K562 (cell line): ENCODE results near the gene NDUFS6. TPM values are rescaled to one million over a fixed set of nuclear protein-coding genes. Genes with fewer than 3 reads are reported as not detected.

Experiments
- BRD4 ChIP-seq: fragments of 200-600 bp; sonication (generic); IDR thresholded peaks from 2 replicates; pipeline ENCODE4 v1.6.1; 2017; ENCODE audit warnings: inconsistent platforms
- CEBPG ChIP-seq, 3 experiments: fragments of 200-800 bp in 1 of 3; sonication (Bioruptor generic) in 1 of 3; sonication (generic) in 1 of 3; formaldehyde crosslinking in 1 of 3; IDR thresholded peaks in 2 of 3; conservative IDR thresholded peaks in 1 of 3; 2 replicates each; pipeline versions ENCODE4 v1.6.1 to v1.8.0; 2016 to 2022; ENCODE audit warnings: missing compliant biosample characterization in 2 of 3, missing genetic modification characterization in 2 of 3, mild to moderate bottlenecking in 1 of 3, missing genetic modification reagents in 1 of 3
- CSDE1 ChIP-seq, 2 experiments: fragments of 450-650 bp; IDR thresholded peaks; 2 replicates each; pipeline ENCODE4 v1.6.1; 2016; ENCODE audit warnings: mild to moderate bottlenecking in 1 of 2
- ELF2 ChIP-seq: fragments of 250-450 bp; sonication (Bioruptor Pico); IDR thresholded peaks from 2 replicates; pipeline ENCODE4 v1.5.0; 2021; ENCODE audit warnings: mild to moderate bottlenecking
- HMG20B ChIP-seq: fragments of 250-450 bp; sonication (Bioruptor Pico); IDR thresholded peaks from 2 replicates; pipeline ENCODE4 v1.5.0; 2021; ENCODE audit warnings: mild to moderate bottlenecking
- HOXB6 ChIP-seq: fragments of 250-450 bp; sonication (Bioruptor Pico); IDR thresholded peaks from 2 replicates; pipeline ENCODE4 v1.5.1; 2022; ENCODE audit warnings: mild to moderate bottlenecking, borderline replicate concordance
- NFIC ChIP-seq: fragments of 450-650 bp; IDR thresholded peaks from 2 replicates; pipeline ENCODE4 v1.6.1; 2017; ENCODE audit warnings: mild to moderate bottlenecking, inconsistent platforms
- NR1H2 ChIP-seq: sonication (generic); formaldehyde crosslinking; IDR thresholded peaks from 2 replicates; pipeline ENCODE4 v1.4.0; 2020; ENCODE audit warnings: mild to moderate bottlenecking, missing genetic modification reagents
- PHF8 ChIP-seq: fragments of 200-600 bp; sonication (generic); IDR thresholded peaks from 2 replicates; pipeline ENCODE4 v1.6.1; 2012; ENCODE audit warnings: mixed run types, mild to moderate bottlenecking, inconsistent platforms, low read length, moderate library complexity, borderline replicate concordance
- POLR2G ChIP-seq: fragments of 200-400 bp; formaldehyde crosslinking; IDR thresholded peaks from 2 replicates; pipeline ENCODE4 v1.6.1; 2017; ENCODE audit warnings: low read depth, mild to moderate bottlenecking, antibody characterized with exemption, low read length, moderate library complexity
- PTBP1 ChIP-seq: fragments of 200-400 bp; formaldehyde crosslinking; IDR thresholded peaks from 2 replicates; pipeline ENCODE4 v1.6.1; 2017; ENCODE audit warnings: low read depth, low read length
- RNF2 ChIP-seq: sonication (generic); IDR thresholded peaks from 2 replicates; pipeline ENCODE4 v1.6.1; 2016
- SP1 ChIP-seq: sonication (generic); formaldehyde crosslinking; IDR thresholded peaks from 2 replicates; pipeline ENCODE4 v1.8.1; 2022; ENCODE audit warnings: mild to moderate bottlenecking, missing genetic modification reagents
- ZNF3 ChIP-seq: fragments of 250-450 bp; sonication (Bioruptor Pico); IDR thresholded peaks from 2 replicates; pipeline ENCODE4 v1.5.0; 2021; ENCODE audit warnings: mild to moderate bottlenecking, moderate library complexity
- ZNF507 ChIP-seq: conservative IDR thresholded peaks from 2 replicates; pipeline ENCODE4 v1.6.1; 2017; ENCODE audit warnings: missing genetic modification characterization, missing compliant biosample characterization
- ZNF584 ChIP-seq: fragments of 200-800 bp; sonication (Bioruptor generic); IDR thresholded peaks from 2 replicates; pipeline ENCODE4 v1.6.1; 2016; ENCODE audit warnings: low read depth, mild to moderate bottlenecking, missing genetic modification characterization, missing compliant biosample characterization
- ZNF830 ChIP-seq: fragments of 250-450 bp; sonication (Bioruptor Pico); IDR thresholded peaks from 2 replicates; pipeline ENCODE4 v1.5.0; 2021; ENCODE audit warnings: mild to moderate bottlenecking
- polyA plus RNA-seq, 8 experiments: library from polyadenylated mRNA; depleted of rRNA in 4 of 8; stranded (reverse) in 5 of 8; unstranded in 3 of 8; fragments of >200 nt; fragmentation: Nextera tagmentation in 2 of 8; fragmentation: Illumina TruSeq in 1 of 8; extraction: Ambion mirVana in 2 of 8; extraction: Trizol in 1 of 8; gene quantifications; 2 replicates each; pipeline versions ENCODE4 v1.2.1 to v1.2.3, GENCODE V29; 2011 to 2014; ENCODE audit warnings: inconsistent platforms in 1 of 8, missing spikeins in 1 of 8
- total RNA-seq, 7 experiments: library from RNA; depleted of rRNA in 6 of 7; stranded (reverse); fragments of >200 nt in 6 of 7; fragmentation: Illumina TruSeq in 2 of 7; extraction: Trizol in 2 of 7; gene quantifications; 2 replicates each; pipeline versions ENCODE4 v1.2.1 to v1.2.3, GENCODE V29; 2011 to 2021; ENCODE audit warnings: low replicate concordance in 1 of 7
- TF ChIP-seq, protein P1 (sequence below): fragments of 450-650 bp; IDR thresholded peaks from 2 replicates; pipeline ENCODE4 v1.6.1; 2018; ENCODE audit not compliant: partially characterized antibody
- TF ChIP-seq, protein P2 (sequence below): fragments of 450-650 bp; IDR thresholded peaks from 2 replicates; pipeline ENCODE4 v1.6.1; 2014; ENCODE audit warnings: low read depth, mild to moderate bottlenecking, moderate library complexity, borderline replicate concordance
- TF ChIP-seq, protein P3 (sequence below), 2 experiments: IDR thresholded peaks in 1 of 2; conservative IDR thresholded peaks in 1 of 2; 2 replicates each; pipeline ENCODE4 v1.6.1; 2016; ENCODE audit warnings: low read depth in 2 of 2, mild to moderate bottlenecking in 1 of 2, missing compliant biosample characterization in 1 of 2, missing genetic modification characterization in 1 of 2, moderate library complexity in 1 of 2

The NDUFS6 gene
- total and polyA plus RNA-seq, 9 of the 15 experiments (the other 6 are each of a cell fraction or from before 2014, with no cell fraction given) = 36.1 to 291 (median 77.0) TPM

DNA sequence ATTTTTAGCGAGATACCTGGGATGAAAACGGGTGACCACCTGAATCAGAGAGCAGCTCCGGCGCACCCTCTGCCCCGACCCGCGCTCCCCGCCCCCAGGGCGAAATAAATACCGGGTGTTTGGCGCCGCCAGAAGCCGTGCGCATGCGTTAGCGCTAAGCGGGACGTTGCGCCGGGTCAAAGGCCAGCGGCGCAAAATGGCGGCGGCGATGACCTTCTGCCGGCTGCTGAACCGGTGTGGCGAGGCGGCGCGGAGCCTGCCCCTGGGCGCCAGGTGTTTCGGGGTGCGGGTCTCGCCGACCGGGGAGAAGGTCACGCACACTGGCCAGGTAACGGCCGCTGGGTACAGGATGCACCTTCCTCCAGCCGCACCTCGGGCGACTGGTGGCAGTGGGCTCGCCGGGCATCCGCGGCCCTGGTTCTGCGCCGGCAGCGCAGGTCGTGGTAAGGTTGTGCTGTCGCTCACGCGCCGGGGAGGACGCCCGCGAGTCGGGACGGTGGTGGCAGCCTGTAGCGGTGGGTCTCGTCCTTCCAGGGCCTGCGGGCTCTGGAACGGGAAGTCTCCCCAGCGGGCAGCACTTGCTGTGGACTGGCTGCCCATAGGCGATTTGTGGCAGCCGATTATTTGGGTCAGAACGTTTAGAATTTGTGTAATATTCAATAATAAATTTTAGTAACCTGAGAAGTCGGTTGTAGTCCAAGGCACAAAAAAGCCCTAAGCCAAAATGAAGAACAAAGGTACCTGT, at the start of gene NDUFS6 (continued):
- TF ChIP-seq ZNF507 (tag) = no peak
- TF ChIP-seq PHF8 = peak; percentile 99
- 0 out of 2 replicates have a peak, but pooled peaks have one; percentile 42 for TF ChIP-seq SP1 (CRISPR knock-in tag)
- TF ChIP-seq, protein P1, sequence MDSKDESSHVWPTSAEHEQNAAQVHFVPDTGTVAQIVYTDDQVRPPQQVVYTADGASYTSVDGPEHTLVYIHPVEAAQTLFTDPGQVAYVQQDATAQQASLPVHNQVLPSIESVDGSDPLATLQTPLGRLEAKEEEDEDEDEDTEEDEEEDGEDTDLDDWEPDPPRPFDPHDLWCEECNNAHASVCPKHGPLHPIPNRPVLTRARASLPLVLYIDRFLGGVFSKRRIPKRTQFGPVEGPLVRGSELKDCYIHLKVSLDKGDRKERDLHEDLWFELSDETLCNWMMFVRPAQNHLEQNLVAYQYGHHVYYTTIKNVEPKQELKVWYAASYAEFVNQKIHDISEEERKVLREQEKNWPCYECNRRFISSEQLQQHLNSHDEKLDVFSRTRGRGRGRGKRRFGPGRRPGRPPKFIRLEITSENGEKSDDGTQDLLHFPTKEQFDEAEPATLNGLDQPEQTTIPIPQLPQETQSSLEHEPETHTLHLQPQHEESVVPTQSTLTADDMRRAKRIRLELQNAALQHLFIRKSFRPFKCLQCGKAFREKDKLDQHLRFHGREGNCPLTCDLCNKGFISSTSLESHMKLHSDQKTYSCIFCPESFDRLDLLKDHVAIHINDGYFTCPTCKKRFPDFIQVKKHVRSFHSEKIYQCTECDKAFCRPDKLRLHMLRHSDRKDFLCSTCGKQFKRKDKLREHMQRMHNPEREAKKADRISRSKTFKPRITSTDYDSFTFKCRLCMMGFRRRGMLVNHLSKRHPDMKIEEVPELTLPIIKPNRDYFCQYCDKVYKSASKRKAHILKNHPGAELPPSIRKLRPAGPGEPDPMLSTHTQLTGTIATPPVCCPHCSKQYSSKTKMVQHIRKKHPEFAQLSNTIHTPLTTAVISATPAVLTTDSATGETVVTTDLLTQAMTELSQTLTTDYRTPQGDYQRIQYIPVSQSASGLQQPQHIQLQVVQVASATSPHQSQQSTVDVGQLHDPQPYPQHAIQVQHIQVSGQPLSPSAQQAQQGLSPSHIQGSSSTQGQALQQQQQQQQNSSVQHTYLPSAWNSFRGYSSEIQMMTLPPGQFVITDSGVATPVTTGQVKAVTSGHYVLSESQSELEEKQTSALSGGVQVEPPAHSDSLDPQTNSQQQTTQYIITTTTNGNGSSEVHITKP = no peak
- TF ChIP-seq, protein P2, sequence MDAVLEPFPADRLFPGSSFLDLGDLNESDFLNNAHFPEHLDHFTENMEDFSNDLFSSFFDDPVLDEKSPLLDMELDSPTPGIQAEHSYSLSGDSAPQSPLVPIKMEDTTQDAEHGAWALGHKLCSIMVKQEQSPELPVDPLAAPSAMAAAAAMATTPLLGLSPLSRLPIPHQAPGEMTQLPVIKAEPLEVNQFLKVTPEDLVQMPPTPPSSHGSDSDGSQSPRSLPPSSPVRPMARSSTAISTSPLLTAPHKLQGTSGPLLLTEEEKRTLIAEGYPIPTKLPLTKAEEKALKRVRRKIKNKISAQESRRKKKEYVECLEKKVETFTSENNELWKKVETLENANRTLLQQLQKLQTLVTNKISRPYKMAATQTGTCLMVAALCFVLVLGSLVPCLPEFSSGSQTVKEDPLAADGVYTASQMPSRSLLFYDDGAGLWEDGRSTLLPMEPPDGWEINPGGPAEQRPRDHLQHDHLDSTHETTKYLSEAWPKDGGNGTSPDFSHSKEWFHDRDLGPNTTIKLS = peak; percentile 29; the same call in 1 of the 2 replicates
- TF ChIP-seq POLR2G = peak; percentile 96
- TF ChIP-seq ELF2 = 0 out of 2 replicates have a peak, but pooled peaks have one; percentile 42
- no peak for TF ChIP-seq HOXB6
- TF ChIP-seq CEBPG (CRISPR knock-in tag; IDR thresholded peaks at IDR 0.05) = no peak
- no peak for TF ChIP-seq CEBPG (tag; conservative IDR thresholded peaks at IDR 0.05 in 1 of 2, IDR thresholded peaks at IDR 0.05 in 1 of 2)
- no peak for TF ChIP-seq HMG20B
- no peak for TF ChIP-seq ZNF3
- TF ChIP-seq NFIC = peak; percentile 39; the same call in 1 of the 2 replicates
- TF ChIP-seq PTBP1 = no peak
- peak; percentile 94; the same call in 1 of the 2 replicates for TF ChIP-seq BRD4
- TF ChIP-seq, protein P3, sequence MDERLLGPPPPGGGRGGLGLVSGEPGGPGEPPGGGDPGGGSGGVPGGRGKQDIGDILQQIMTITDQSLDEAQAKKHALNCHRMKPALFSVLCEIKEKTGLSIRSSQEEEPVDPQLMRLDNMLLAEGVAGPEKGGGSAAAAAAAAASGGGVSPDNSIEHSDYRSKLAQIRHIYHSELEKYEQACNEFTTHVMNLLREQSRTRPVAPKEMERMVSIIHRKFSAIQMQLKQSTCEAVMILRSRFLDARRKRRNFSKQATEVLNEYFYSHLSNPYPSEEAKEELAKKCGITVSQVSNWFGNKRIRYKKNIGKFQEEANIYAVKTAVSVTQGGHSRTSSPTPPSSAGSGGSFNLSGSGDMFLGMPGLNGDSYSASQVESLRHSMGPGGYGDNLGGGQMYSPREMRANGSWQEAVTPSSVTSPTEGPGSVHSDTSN (CRISPR knock-in tag; IDR thresholded peaks at IDR 0.05; ENCODE audit: low read depth) = no peak
- TF ChIP-seq, protein P3 (tag; conservative IDR thresholded peaks at IDR 0.05; ENCODE audit: low read depth) = no peak
- TF ChIP-seq RNF2 = no peak; the same call in 1 of the 2 replicates
- 0 out of 2 replicates have a peak, but pooled peaks have one; percentile 83 for TF ChIP-seq NR1H2
- TF ChIP-seq CSDE1 (IDR thresholded peaks at IDR 0.05) = peak in 1 of 2 experiments; percentile 32; a peak in 1 of 4 replicates
- no peak for TF ChIP-seq ZNF584
- no peak for TF ChIP-seq ZNF830 (CRISPR knock-in tag)
